Tibial nerve (tissue), 4 donors: ENCODE data around the gene GSTT4. TPM values are rescaled to one million over a fixed set of nuclear protein-coding genes. Genes with fewer than 3 reads are reported as not detected.
"Not testable (repeated sequence)": the region's sequence is repeated elsewhere in the genome, so short reads cannot be mapped to it uniquely, and the experiment has no call there.

Experiments
- DNase-seq, 2 donors: peaks; one replicate each; pipeline ENCODE4 v3.0.0-alpha.2; 2019; ENCODE audit warnings: low spot score in 2 of 2
- H3K27ac ChIP-seq, 4 donors: fragments of 200-600 bp; sonication (generic) in 3 of 4; one replicate each; pipeline ENCODE4 v1.5.1; 2017 to 2019; ENCODE audit warnings: mild to moderate bottlenecking in 1 of 4
- H3K27me3 ChIP-seq, 2 donors: fragments of 200-600 bp; sonication (generic) in 1 of 2; one replicate each; pipeline versions ENCODE4 v1.5.1 to v1.6.0; 2017 to 2019
- H3K36me3 ChIP-seq, 3 donors: fragments of 200-600 bp; sonication (generic); one replicate each; pipeline ENCODE4 v1.5.1; 2018 to 2019
- H3K4me1 ChIP-seq, 4 donors: fragments of 200-600 bp; sonication (generic) in 3 of 4; one replicate each; pipeline ENCODE4 v1.5.1; 2017 to 2019
- H3K4me3 ChIP-seq, 4 donors: fragments of 200-600 bp; sonication (generic) in 3 of 4; one replicate each; pipeline ENCODE4 v1.5.1; 2017 to 2019; ENCODE audit warnings: mild to moderate bottlenecking in 1 of 4, moderate library complexity in 1 of 4
- H3K9me3 ChIP-seq, 4 donors: fragments of 200-600 bp; sonication (generic) in 3 of 4; one replicate each; pipeline ENCODE4 v1.5.1; 2017 to 2019
- EP300 ChIP-seq, 2 donors: sonication (generic); formaldehyde crosslinking; IDR thresholded peaks; one replicate each; pipeline ENCODE4 v1.6.1; 2017; ENCODE audit warnings: antibody characterized with exemption in 2 of 2, mild to moderate bottlenecking in 1 of 2
- POLR2A ChIP-seq, 2 donors: fragments of 450-650 bp; IDR thresholded peaks; one replicate each; pipeline ENCODE4 v1.6.1; 2017; ENCODE audit warnings: antibody characterized with exemption in 2 of 2, mild to moderate bottlenecking in 2 of 2, moderate library complexity in 2 of 2
- WGBS, 2 donors: methylation state at CpG; one replicate each; pipeline ENCODE4 v1.1.5; 2018; 5-methylcytosine and 5-hydroxymethylcytosine counted together
- total RNA-seq, 4 donors: library from RNA; depleted of rRNA; stranded (reverse); fragments of >200 nt; gene quantifications; one replicate each; pipeline ENCODE4 v1.1.0, GENCODE V29; 2016
- TF ChIP-seq, protein P1 (sequence below), 5 experiments: fragments of 200-600 bp in 3 of 5; fragments of 450-650 bp in 2 of 5; sonication (generic) in 3 of 5; IDR thresholded peaks; one replicate each; pipeline ENCODE4 v1.5.1; 2016 to 2019; ENCODE audit warnings: antibody characterized with exemption in 5 of 5, mild to moderate bottlenecking in 3 of 5, moderate library complexity in 2 of 5

GSTT4 gene
- total RNA-seq, 4 donors from 2014 or later = not detected

DNA sequence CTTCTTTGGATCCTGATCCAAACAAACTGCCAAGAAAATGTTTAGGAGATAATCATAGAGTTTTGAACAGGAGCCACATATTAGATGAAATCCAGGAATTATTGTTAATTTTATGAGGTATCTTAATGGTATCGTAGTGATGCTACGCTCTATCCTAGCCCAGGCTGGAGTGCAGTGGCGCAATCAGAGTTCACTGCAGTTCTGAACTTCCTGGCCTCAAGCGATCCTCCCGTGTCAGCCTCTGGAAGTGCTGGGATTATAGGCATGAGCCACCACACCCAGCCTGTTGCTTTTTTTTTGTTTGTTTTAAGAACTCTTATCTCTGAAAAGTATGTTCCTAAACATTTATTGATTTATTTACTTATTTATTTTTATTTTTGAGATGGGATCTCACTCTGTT, 2.4 kb downstream of the GSTT4 start:
- 72 to 77% methylated on average over 5 of the region's 5 CpGs for WGBS, 2 donors
- TF ChIP-seq, protein P1, sequence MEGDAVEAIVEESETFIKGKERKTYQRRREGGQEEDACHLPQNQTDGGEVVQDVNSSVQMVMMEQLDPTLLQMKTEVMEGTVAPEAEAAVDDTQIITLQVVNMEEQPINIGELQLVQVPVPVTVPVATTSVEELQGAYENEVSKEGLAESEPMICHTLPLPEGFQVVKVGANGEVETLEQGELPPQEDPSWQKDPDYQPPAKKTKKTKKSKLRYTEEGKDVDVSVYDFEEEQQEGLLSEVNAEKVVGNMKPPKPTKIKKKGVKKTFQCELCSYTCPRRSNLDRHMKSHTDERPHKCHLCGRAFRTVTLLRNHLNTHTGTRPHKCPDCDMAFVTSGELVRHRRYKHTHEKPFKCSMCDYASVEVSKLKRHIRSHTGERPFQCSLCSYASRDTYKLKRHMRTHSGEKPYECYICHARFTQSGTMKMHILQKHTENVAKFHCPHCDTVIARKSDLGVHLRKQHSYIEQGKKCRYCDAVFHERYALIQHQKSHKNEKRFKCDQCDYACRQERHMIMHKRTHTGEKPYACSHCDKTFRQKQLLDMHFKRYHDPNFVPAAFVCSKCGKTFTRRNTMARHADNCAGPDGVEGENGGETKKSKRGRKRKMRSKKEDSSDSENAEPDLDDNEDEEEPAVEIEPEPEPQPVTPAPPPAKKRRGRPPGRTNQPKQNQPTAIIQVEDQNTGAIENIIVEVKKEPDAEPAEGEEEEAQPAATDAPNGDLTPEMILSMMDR (IDR thresholded peaks at IDR 0.05) = no peak
- TF ChIP-seq EP300 (IDR thresholded peaks at IDR 0.05) = no peak
- TF ChIP-seq POLR2A (IDR thresholded peaks at IDR 0.05) = no peak
- H3K9me3 ChIP-seq = no peaks in the 10 kb centered on the region

DNA sequence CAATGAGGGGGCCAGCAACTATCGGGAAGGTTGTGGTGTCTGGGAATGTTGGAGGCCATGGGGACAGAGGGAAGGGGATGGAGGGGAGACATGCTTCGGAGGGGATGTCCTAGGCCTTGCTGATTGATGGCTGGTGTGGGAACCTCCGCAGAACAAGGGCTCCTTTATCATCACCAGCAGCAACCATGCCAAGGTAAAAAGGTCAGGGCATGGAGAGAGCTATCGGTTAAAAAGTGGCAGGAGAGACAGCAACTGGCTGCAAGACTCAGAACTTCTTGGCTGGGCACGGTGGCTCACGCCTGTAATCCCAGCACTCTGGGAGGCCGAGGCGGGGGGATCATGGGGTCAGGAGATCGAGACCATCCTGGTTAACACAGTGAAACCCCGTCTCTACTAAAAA, 3.0 kb downstream of the GSTT4 start:
- Histone ChIP-seq H3K4me1 (peaks cover 0 to 6% (median 0%) of the 10 kb centered on the region in 4 donors), H3K27ac (no peak overlapping the region), H3K4me3 (no peak overlapping the region), H3K27me3 (peaks cover 0 to 6% of the 10 kb centered on the region in 2 donors), H3K36me3 (no peaks in the 10 kb centered on the region), H3K9me3 (no peaks in the 10 kb centered on the region)
- no peak for DNase-seq
- 56 to 64% methylated on average over 10 of the region's 10 CpGs for WGBS, 2 donors
- TF ChIP-seq EP300 (IDR thresholded peaks at IDR 0.05) = no peak

More for the DNA sequence above, 2.4 kb downstream of the GSTT4 start:
- no peak overlapping the region for H3K4me3 ChIP-seq
- H3K27ac ChIP-seq = no peak overlapping the region
- no peak for DNase-seq
- no peaks in the 10 kb centered on the region for H3K36me3 ChIP-seq
- H3K27me3 ChIP-seq = peaks cover 0 to 6% of the 10 kb centered on the region in 2 donors
- H3K4me1 ChIP-seq = peaks cover 0 to 6% (median 0%) of the 10 kb centered on the region in 4 donors

DNA sequence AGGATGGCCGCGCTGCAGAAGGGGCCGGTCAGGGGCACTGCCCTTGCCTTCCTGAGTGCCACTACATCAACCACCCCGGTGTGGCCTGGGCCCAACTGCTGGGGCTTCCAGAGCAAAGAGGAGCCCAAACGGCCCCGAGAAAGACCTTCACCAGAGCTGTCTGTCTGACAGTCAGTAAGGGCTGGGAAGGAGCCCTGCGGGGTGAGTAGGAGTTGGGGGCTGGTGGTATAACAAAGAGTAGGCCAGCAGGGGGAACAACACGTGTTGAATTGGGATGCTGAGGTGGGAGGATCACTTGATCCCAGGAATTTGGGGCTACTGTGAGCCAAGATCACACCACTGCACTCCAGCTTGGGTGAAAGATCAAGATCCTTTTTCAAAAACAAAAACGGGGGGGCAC, 3.9 kb downstream of the GSTT4 start:
- no peak overlapping the region for H3K27ac ChIP-seq
- no peak overlapping the region for H3K4me3 ChIP-seq
- H3K4me1 ChIP-seq = peaks cover 0 to 6% (median 0%) of the 10 kb centered on the region in 4 donors
- DNase-seq = no peak
- WGBS, 2 donors = 76 to 85% methylated on average over 6 to 9 of the region's 9 CpGs
- H3K9me3 ChIP-seq = no peaks in the 10 kb centered on the region
- no peaks in the 10 kb centered on the region for H3K36me3 ChIP-seq
- peaks cover 0 to 6% of the 10 kb centered on the region in 2 donors for H3K27me3 ChIP-seq
- TF ChIP-seq EP300 (IDR thresholded peaks at IDR 0.05) = no peak
- no peak for TF ChIP-seq POLR2A (IDR thresholded peaks at IDR 0.05)
- TF ChIP-seq, protein P1 (IDR thresholded peaks at IDR 0.05) = no peak

DNA sequence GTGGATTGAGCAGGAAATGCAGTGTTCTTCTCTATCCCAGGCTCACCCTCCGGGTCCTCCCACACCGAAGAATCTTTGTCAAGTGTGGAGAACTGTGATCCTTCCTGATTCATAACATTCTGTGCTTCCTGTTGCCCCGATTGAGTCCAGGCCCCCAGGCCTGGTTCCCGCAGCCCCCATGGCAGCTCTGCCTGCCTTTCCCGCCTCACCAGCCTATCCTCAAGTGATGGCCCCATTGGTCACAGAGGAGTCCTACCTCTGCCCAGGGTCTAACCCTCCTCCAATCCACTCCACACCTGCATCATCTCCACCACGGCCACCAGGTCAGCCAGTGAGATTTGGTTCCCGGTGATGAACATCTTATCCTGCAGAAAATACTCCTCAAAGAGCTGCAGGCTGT, 5.5 kb downstream of the GSTT4 start:
- H3K9me3 ChIP-seq, DNase-seq, H3K27ac ChIP-seq, H3K4me3 ChIP-seq, H3K4me1 ChIP-seq, H3K36me3 ChIP-seq, H3K27me3 ChIP-seq: not testable (repeated sequence)
- WGBS, 2 donors = 71 to 76% methylated on average over 7 of the region's 7 CpGs

DNA sequence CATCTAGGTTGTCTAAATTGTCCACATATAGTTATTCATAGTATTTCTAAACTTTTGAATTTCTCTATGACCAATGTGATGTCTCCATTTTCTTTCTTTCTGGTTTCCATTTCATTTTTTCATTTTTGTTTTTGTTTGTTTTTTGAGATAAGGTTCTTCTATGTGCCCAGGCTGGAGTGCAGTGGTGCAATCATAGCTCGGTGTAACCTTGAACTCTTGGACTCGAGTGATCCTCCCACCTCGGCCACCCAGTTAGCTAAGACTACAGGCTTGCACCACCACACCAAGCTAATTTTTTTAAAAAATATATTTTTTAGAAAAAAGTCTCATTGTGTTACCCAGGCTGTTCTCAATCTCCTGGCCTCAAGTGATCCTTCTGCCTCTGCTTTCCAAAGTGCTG, 8.2 kb downstream of the GSTT4 start:
- Histone ChIP-seq H3K27ac (no peak overlapping the region), H3K4me1 (no peaks in the 10 kb centered on the region), H3K9me3 (no peaks in the 10 kb centered on the region), H3K27me3 (peaks cover 0 to 6% of the 10 kb centered on the region in 2 donors), H3K36me3 (no peaks in the 10 kb centered on the region), H3K4me3 (no peak overlapping the region)
- no peak for DNase-seq
- TF ChIP-seq POLR2A (IDR thresholded peaks at IDR 0.05) = no peak
- TF ChIP-seq, protein P1 (IDR thresholded peaks at IDR 0.05) = no peak
- TF ChIP-seq EP300 (IDR thresholded peaks at IDR 0.05) = no peak
- 79 to 89% methylated on average over 3 of the region's 3 CpGs for WGBS, 2 donors

DNA sequence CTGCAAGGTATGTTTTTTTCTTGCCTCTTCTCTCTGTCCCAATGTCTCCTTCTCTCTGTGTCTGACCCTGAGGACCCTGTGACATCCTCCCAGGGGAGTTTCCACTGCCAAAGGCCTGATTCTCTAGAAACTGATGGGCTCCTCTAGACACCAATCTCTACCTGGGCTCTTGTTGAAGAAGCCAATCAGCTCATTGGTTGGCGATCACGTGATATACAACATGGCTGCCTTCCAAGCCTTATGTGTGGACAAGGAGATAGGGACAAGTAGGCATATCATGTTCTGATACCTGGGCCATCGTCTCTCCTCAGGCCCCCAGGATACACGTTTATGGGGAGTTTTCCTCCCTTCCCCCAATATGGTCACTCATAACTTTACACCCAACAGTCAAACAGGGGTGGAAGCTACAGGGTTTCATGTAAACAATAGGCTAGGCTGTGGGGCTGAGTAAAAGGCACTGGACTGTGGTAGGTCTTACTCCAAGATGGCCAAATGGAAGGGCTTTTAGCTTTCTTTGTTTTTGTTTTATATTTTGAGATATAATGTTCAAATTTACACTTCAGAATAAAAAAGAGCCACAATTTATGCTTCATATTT, 11.6 kb downstream of the GSTT4 start:
- not testable (repeated sequence) for H3K4me1 ChIP-seq, DNase-seq, H3K27ac ChIP-seq, H3K4me3 ChIP-seq, H3K27me3 ChIP-seq, H3K9me3 ChIP-seq, H3K36me3 ChIP-seq
- WGBS, 2 donors = 53 to 62% methylated on average over 4 of the region's 4 CpGs

DNA sequence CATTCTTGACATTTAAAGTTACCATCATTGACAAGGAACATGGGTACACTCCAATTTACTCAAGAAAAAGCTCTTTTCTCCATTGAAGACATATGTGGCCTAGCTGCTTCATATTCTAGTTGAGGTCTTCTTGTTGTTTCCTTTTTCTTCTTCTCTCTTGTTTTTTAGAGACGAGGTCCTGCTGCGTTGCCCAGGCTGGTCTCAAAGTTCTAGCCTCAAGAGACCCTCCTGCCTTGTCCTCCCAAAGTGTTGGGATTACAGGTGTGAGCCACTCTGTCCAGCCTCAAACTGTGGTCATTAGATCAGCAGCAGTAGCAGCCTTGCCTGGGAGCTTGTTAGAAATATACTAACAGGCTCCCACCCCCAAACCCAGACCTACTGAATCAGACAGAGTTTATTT, 12.2 kb downstream of the GSTT4 start:
- H3K9me3 ChIP-seq, H3K27ac ChIP-seq, H3K4me3 ChIP-seq, DNase-seq, H3K4me1 ChIP-seq, H3K36me3 ChIP-seq, H3K27me3 ChIP-seq: not testable (repeated sequence)
- 65 to 67% methylated on average over 2 of the region's 2 CpGs for WGBS, 2 donors

DNA sequence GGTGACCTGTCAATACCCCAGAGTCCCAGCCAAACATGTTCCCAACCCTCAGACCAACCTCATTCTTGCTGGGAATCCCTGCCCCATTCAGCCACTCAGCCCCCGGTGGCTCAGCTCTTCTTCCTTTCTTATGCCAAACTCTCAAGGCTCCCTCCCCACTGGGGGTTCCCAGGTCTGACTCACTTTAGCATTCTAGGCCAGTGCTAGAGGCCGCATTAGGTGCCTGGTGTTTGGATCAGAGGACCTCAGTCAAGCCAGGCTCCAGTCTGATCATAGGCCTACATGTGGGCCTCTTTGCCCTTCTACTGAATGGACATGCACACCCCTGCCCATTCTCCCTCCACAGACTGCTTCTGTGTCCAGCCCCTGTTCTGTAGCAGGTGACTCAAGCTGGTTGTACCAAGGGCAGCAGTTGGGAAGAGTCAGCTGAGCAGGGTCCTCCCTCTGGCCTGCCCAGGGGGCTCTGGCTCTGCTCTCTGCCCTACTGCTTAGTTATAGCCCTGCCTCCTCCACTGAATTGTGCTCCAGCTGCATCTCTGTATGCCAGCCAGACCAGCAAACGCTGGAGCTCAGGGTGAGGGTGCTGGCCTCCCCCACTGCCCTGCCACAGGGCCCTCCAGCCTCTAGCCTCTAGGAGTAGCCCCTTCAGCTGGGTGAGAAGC, 15.5 kb downstream of the GSTT4 start:
- H3K36me3 ChIP-seq, H3K27ac ChIP-seq, H3K4me3 ChIP-seq, H3K27me3 ChIP-seq, H3K9me3 ChIP-seq, DNase-seq, H3K4me1 ChIP-seq: not testable (repeated sequence)
- 95% methylated on average over 2 of the region's 3 CpGs; no CpG with 5 or more reads in 1 of the 2 donors for WGBS, 2 donors

DNA sequence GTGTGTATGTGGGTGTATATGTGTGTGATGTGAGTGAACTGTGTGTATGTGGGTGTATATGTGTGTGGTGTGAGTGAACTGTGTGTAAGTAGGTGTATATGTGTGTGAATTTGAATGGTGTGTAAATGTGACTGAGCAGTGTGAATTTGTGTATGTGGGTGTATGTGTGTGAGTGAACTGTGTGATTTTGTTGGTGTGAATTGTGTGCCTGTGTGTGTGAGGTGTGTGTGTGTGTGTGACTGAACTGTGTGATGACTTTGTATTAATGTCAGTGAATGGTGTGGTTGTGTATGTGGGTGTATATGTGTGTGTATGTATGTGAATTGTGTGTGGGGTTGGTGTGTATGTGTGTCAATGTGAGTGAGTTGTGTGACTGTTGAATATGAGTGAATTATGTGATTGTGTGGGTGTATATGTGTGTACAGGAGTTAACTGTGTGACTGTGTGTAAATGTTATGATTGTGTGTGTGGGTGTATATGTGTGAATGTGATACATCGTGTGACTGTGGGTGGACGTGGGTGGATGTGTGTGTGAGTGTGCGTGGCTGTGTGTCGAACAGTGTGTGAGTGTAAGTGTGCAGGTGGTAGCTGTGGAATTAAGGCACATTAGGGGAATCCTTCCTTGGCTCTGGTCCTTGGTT, 18.6 kb downstream of the GSTT4 start:
- not testable (repeated sequence) for H3K9me3 ChIP-seq, H3K4me1 ChIP-seq, H3K4me3 ChIP-seq, H3K27ac ChIP-seq, DNase-seq, H3K36me3 ChIP-seq, H3K27me3 ChIP-seq
- no CpG with 5 or more reads among the region's 4 CpGs for WGBS, 2 donors

DNA sequence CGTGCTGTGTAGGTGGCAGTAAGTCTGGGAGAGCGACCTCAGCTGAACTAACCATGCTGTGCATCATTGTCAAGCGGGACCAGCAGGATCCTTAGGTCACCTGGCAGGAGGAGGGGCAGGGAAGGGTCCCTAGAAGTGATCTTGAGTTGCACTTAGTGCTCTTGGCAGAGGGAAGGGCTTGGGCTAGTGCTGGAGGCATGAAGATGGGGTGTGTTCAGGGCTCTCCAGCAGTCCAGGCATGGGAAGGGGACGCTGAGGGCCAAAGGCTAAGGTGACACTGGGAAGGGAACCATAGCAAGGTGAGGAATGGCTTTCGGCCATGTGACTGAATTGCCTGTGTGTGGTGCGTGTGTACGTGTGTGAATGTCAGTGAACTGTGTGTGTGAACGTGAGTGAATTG, 19.2 kb downstream of the GSTT4 start:
- not testable (repeated sequence) for H3K4me3 ChIP-seq, DNase-seq, H3K9me3 ChIP-seq, H3K36me3 ChIP-seq, H3K4me1 ChIP-seq, H3K27ac ChIP-seq, H3K27me3 ChIP-seq
- WGBS, 2 donors = no CpG with 5 or more reads among the region's 8 CpGs
